Activated naive CD4-positive, alpha-beta T cell treated with anti-CD3 and anti-CD28 coated beads for 36 hours (primary cell): Measurements from ENCODE around the gene PINLYP. TPM values are rescaled to one million over a fixed set of nuclear protein-coding genes. Genes with fewer than 3 reads are reported as not detected.

Experiments used
- CTCF ChIA-PET: fragments of 350-600 bp; sonication (Branson Sonifier 250); formaldehyde crosslinking; loops from one replicate; lab custom pipeline; 2021; ENCODE audit warnings: antibody characterized with exemption; lab: Charles Lee
- DNase-seq: peaks from one replicate; pipeline ENCODE4 v3.0.0-alpha.2; 2020
- H3K27ac Mint-ChIP-seq: one replicate; pipeline ENCODE4 v1.8.0; 2021; ENCODE audit warnings: mild to moderate bottlenecking, mixed read lengths
- H3K27me3 Mint-ChIP-seq: one replicate; pipeline ENCODE4 v1.8.0; 2021; ENCODE audit warnings: low read depth, mixed read lengths
- H3K36me3 Mint-ChIP-seq: one replicate; pipeline ENCODE4 v1.8.0; 2021; ENCODE audit warnings: low read depth, mixed read lengths
- H3K4me1 Mint-ChIP-seq: one replicate; pipeline ENCODE4 v1.8.0; 2021; ENCODE audit warnings: low read depth, mixed read lengths
- H3K4me3 Mint-ChIP-seq: one replicate; pipeline ENCODE4 v1.8.0; 2021; ENCODE audit warnings: mild to moderate bottlenecking, moderate library complexity, mixed read lengths
- H3K9me3 Mint-ChIP-seq: one replicate; pipeline ENCODE4 v1.8.0; 2021; ENCODE audit warnings: mixed read lengths
- intact Hi-C: fragments of 100-400 bp; cut with micrococcal nuclease; formaldehyde crosslinking; loops from one replicate; pipeline ENCODE4 v1.15.1; 2023
- total RNA-seq, 2 experiments: library from RNA; stranded (reverse); gene quantifications; one replicate each; pipeline ENCODE4 v1.2.3, GENCODE V29; 2021

Gene PINLYP
- total RNA-seq, 2 experiments from 2014 or later: 3.2 to 3.8 TPM

GRCh38 chr19:43628646-43629326 lies 53.2 kb downstream of the PINLYP start:
- no peak overlapping the region for H3K27ac Mint-ChIP-seq
- peaks cover 18% of the 10 kb centered on the region for H3K4me1 Mint-ChIP-seq
- CTCF ChIA-PET: interaction anchor here (1.5 kb wide), 1 partner anchor 40 kb away, joined by 3 read pairs; no protein-coding TSS in a partner anchor
- no peak overlapping the region for H3K4me3 Mint-ChIP-seq
- DNase-seq: no peak
- intact Hi-C loops: loop anchor here (10.0 kb wide), 1 partner anchor 184 kb away; no protein-coding TSS in a partner anchor
- no peaks in the 10 kb centered on the region for H3K36me3 Mint-ChIP-seq
- H3K9me3 Mint-ChIP-seq: no peaks in the 10 kb centered on the region
- peaks cover 17% of the 10 kb centered on the region for H3K27me3 Mint-ChIP-seq

- CTCF ChIA-PET: no interaction called here
- H3K36me3 Mint-ChIP-seq: no peaks in the 10 kb centered on the region
- no peak overlapping the region for H3K4me3 Mint-ChIP-seq
- H3K4me1 Mint-ChIP-seq: peaks cover 4% of the 10 kb centered on the region
- DNase-seq: no peak
- intact Hi-C loops: no loop called here
- peaks cover 14% of the 10 kb centered on the region for H3K27me3 Mint-ChIP-seq
- no peaks in the 10 kb centered on the region for H3K9me3 Mint-ChIP-seq
- H3K27ac Mint-ChIP-seq: no peak overlapping the region
Measured at GRCh38 chr19:43631491-43631890, 55.9 kb downstream of the PINLYP start.

Other genes with a start within 250 kb of the PINLYP start
- gene CD177, start 222.1 kb upstream of the PINLYP start, total RNA-seq: not detected
- gene TEX101, start 160.9 kb upstream of the PINLYP start, total RNA-seq: not detected
- 1 to 10 TPM; 1.5 to 1.6 TPM for gene LYPD3, start 110.2 kb upstream of the PINLYP start, total RNA-seq
- gene PHLDB3, start 71.1 kb upstream of the PINLYP start, total RNA-seq: 10 to 100 TPM; 12.9 to 14.9 TPM
- gene ETHE1, start 48.6 kb upstream of the PINLYP start, total RNA-seq: 10 to 100 TPM; 62.1 to 64.4 TPM
- 1 to 10 TPM; 3.1 to 5.2 TPM for gene ZNF575, start 42.6 kb upstream of the PINLYP start, total RNA-seq
- 10 to 100 TPM; 33.7 to 34.5 TPM for gene XRCC1, start 274 bp upstream of the PINLYP start, total RNA-seq
- gene IRGQ, start 20.3 kb downstream of the PINLYP start, total RNA-seq: 10 to 100 TPM; 17.2 to 18.7 TPM
- 10 to 100 TPM; 11.6 to 11.7 TPM for gene ZNF576, start 20.8 kb downstream of the PINLYP start, total RNA-seq
- gene SRRM5, start 36.3 kb downstream of the PINLYP start, total RNA-seq: under 1 TPM; 0.21 to 0.27 TPM
- gene ZNF428, start 43.8 kb downstream of the PINLYP start, total RNA-seq: 10 to 100 TPM; 11.4 to 11.8 TPM
- gene CADM4, start 64.0 kb downstream of the PINLYP start, total RNA-seq: under 1 TPM; 0.64 to 0.67 TPM
- 1 to 10 TPM; 7.1 to 7.4 TPM for gene PLAUR, start 94.4 kb downstream of the PINLYP start, total RNA-seq
- not detected for gene IRGC, start 140.3 kb downstream of the PINLYP start, total RNA-seq
- gene SMG9, start 179.2 kb downstream of the PINLYP start, total RNA-seq: 100 to 1,000 TPM; 103 to 111 TPM
- 10 to 100 TPM; 68.4 to 73.7 TPM for gene KCNN4, start 205.2 kb downstream of the PINLYP start, total RNA-seq
- gene LYPD5, start 226.6 kb downstream of the PINLYP start, total RNA-seq: 1 to 10 TPM; 1.3 to 2.0 TPM